GM21390 (cell line): ENCODE measurements around the gene PCDHA7.
"Not testable (repeated sequence)": the region's sequence is repeated elsewhere in the genome, so short reads cannot be mapped to it uniquely, and the experiment has no call there.

Experiments
- ATAC-seq: cut with Tn5 transposase; IDR thresholded peaks from one replicate; pipeline ENCODE4 v1.9.1; 2021; ENCODE audit not compliant: unreplicated experiment

The PCDHA7 gene, protein sequence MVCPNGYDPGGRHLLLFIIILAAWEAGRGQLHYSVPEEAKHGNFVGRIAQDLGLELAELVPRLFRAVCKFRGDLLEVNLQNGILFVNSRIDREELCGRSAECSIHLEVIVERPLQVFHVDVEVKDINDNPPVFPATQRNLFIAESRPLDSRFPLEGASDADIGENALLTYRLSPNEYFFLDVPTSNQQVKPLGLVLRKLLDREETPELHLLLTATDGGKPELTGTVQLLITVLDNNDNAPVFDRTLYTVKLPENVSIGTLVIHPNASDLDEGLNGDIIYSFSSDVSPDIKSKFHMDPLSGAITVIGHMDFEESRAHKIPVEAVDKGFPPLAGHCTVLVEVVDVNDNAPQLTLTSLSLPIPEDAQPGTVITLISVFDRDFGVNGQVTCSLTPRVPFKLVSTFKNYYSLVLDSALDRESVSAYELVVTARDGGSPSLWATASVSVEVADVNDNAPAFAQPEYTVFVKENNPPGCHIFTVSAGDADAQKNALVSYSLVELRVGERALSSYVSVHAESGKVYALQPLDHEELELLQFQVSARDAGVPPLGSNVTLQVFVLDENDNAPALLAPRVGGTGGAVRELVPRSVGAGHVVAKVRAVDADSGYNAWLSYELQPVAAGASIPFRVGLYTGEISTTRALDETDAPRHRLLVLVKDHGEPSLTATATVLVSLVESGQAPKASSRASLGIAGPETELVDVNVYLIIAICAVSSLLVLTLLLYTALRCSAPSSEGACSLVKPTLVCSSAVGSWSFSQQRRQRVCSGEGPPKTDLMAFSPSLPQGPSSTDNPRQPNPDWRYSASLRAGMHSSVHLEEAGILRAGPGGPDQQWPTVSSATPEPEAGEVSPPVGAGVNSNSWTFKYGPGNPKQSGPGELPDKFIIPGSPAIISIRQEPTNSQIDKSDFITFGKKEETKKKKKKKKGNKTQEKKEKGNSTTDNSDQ

DNA sequence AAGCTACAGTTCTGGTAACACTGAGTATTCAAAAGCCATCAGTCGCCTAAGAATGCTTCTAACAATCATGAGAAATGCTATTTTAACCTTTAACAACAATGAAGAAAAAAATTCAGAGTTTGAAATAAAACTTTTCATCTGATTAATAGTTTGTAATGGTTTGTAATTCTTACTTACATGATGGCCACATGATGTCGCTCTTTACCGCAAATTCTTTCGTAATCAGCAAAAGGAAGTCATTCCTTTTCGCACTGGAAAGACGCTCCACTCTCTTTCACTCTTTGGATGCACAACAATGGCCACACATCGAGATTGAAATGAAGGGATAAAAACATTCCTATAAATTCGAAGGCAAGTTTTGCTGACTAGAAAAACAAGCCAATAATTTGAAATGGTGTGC lies at the start of gene PCDHA7:
Gene PCDHA7 (plus strand): TSS at position 277 of the 400 bp plus-strand sequence. CDS start 115 bp downstream, at position 392.
- ATAC-seq, result no peak

DNA sequence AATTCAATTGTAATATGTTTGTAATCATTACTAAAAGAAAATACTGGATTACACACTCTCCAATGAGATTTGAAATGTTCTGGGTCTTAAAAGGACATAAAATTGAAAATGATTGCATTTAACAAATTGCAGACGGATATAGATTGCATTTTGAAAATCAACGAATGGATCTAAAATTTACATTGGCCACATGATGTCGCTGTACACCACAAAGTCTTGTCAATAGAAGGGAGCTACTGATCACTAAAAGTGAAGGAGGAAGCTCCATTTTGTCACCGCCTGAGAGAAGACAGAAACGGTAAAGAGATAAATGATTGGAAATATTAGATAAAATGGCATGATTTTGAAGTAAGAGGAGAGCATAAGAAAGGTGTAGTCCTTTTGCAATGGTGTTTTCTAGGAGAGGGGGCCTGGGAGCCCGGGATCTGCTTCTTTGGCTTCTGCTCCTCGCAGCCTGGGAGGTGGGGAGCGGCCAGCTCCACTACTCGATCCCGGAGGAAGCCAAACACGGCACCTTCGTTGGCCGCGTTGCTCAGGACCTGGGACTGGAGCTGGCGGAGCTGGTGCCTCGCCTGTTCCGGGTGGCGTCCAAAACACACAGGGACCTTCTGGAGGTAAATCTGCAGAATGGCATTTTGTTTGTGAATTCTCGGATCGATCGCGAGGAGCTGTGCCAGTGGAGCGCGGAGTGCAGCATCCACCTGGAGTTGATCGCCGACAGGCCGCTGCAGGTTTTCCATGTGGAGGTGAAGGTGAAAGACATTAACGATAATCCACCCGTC lies 48.0 kb upstream of the PCDHA7 start, which contains the start of gene PCDHA1:
Gene PCDHA1 (plus strand): TSS at position 236 of the 782 bp plus-strand sequence.
- no peak for ATAC-seq

- ATAC-seq, result not testable (repeated sequence)
Measured at GRCh38 chr5:140787422-140787821, 46.6 kb upstream of the PCDHA7 start.

DNA sequence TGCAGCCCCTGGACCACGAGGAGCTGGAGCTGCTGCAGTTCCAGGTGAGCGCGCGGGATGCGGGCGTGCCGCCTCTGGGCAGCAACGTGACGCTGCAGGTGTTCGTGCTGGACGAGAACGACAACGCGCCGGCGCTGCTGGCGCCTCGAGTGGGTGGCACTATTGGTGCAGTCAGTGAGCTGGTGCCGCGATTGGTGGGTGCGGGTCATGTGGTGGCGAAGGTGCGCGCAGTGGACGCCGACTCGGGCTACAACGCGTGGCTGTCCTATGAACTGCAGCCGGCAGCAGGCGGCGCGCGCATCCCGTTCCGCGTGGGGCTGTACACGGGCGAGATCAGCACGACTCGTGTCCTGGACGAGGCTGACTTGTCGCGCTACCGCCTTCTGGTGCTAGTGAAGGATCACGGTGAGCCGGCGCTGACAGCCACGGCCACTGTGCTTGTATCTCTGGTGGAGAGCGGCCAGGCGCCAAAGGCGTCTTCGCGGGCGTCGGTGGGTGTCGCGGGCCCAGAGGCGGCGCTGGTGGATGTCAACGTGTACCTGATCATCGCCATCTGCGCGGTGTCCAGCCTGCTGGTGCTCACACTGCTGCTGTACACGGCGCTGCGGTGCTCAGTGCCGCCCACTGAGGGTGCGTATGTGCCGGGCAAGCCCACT lies 46.1 kb upstream of the PCDHA7 start:
- not testable (repeated sequence) for ATAC-seq

DNA sequence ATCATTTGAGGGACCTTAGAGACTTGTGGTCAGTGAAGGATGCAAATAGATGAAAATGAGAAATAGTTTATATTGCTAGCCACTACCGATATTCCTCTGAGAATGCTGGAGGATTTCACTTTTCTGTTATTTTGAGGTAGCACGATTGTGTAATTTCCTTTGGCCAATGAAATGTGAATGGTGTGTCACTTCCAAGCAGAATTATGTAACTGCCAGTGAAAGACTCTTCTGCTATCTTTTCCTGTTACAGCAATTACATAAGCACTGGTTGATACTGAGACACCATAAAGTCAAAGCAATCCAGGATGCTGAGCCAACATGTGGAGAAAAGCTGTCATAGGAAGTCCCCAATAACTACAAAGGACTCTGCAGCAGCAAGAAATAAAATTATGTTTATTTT lies 43.0 kb upstream of the PCDHA7 start:
- ATAC-seq, result no peak

DNA sequence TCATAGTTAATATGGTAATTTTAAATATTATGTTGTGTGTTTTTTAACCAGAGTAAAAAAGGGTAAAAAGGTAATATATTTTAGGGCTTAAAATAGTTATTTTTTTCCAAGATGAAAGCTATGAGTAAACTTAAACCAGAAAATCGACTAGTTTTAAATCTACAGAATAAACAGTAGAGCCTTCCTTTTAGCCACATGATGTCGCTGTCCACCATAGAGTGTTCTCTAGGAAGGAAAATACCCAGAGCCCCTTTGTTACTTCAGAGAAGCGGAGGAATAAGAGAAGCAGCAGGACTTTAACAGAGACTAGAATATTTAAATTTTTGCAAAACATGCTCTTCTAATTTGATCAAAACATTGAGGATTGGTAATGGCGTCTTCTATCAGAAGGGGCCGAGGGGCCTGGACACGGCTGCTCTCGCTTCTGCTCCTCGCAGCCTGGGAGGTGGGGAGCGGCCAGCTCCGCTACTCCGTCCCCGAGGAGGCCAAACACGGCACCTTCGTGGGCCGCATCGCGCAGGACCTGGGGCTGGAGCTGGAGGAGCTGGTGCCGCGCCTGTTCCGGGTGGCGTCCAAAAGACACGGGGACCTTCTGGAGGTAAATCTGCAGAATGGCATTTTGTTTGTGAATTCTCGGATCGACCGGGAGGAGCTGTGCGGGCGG lies 39.3 kb upstream of the PCDHA7 start, which contains the start of gene PCDHA2:
Gene PCDHA2 (plus strand): TSS at position 258 of the 664 bp plus-strand sequence.
- ATAC-seq, result no peak

DNA sequence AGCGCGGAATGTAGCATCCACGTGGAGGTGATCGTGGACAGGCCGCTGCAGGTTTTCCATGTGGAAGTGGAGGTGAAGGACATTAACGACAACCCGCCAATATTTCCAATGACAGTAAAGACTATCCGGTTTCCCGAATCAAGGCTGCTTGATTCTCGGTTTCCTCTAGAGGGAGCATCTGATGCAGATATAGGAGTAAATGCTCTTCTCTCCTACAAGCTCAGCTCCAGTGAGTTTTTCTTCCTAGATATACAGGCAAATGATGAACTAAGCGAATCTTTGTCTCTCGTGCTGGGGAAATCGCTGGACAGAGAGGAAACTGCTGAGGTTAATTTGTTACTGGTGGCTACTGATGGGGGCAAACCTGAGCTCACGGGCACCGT lies 38.8 kb upstream of the PCDHA7 start:
- no peak for ATAC-seq

DNA sequence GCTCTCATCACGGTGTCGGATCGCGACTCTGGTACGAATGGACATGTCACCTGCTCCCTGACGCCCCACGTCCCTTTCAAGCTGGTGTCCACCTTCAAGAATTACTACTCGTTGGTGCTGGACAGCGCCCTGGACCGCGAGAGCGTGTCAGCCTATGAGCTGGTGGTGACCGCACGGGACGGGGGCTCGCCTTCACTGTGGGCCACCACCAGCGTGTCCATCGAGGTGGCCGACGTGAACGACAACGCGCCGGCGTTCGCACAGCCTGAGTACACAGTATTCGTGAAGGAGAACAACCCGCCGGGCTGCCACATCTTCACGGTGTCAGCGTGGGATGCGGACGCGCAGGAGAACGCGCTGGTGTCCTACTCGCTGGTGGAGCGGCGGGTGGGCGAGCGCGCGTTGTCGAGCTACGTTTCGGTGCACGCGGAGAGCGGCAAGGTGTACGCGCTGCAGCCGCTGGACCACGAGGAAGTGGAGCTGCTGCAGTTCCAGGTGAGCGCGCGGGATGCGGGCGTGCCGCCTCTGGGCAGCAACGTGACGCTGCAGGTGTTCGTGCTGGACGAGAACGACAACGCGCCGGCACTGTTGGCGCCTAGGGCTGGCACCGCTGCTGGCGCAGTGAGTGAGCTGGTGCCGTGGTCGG lies 37.9 kb upstream of the PCDHA7 start:
- ATAC-seq, result not testable (repeated sequence)

- ATAC-seq, result no peak
Measured at GRCh38 chr5:140796718-140797095, 37.4 kb upstream of the PCDHA7 start.

DNA sequence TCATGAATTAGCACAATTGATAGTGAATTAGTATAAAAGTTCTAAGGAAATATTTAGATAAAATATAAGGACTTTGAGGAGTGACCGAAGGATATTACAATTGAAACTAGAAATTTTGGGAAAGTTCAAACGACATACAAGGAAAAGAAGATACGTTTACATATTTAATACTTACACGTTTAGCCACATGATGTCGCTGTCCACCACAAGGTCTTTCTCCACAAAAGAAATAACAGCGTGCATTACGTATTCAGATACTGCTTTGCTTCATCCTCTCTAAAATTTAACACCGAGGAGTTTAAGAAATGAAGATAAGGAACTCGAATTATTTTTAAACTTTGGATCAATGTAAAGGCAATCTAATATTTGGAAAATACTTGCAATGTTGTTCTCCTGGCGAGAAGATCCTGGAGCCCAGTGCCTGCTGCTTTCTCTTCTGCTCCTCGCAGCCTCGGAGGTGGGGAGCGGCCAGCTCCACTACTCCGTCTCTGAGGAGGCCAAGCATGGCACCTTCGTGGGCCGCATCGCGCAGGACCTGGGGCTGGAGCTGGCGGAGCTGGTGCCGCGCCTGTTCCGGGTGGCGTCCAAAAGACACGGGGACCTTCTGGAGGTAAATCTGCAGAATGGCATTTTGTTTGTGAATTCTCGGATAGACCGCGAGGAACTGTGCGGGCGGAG lies 33.1 kb upstream of the PCDHA7 start, which contains the start of gene PCDHA3:
Gene PCDHA3 (plus strand): TSS at position 242 of the 678 bp plus-strand sequence.
- no peak for ATAC-seq

DNA sequence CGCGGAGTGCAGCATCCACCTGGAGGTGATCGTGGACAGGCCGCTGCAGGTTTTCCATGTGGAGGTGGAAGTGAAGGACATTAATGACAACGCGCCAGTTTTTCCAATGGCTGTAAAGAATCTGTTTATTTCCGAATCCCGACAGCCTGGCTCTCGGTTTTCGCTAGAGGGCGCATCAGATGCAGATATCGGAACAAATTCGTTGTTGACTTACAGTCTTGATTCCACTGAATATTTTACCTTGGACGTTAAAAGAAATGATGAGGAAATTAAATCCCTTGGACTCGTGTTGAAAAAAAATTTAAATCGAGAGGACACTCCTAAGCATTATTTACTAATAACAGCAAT lies 32.6 kb upstream of the PCDHA7 start:
- ATAC-seq, result no peak

- ATAC-seq, result not testable (repeated sequence)
Measured at GRCh38 chr5:140802381-140802780, 31.7 kb upstream of the PCDHA7 start.

- no peak for ATAC-seq
Measured at GRCh38 chr5:140802781-140803271, 31.2 kb upstream of the PCDHA7 start.

- no peak for ATAC-seq
Measured at GRCh38 chr5:140806834-140807775, 27.0 kb upstream of the PCDHA7 start, which contains the start of gene PCDHA4. TSS of gene PCDHA4 (plus strand) at chr5:140807068.

DNA sequence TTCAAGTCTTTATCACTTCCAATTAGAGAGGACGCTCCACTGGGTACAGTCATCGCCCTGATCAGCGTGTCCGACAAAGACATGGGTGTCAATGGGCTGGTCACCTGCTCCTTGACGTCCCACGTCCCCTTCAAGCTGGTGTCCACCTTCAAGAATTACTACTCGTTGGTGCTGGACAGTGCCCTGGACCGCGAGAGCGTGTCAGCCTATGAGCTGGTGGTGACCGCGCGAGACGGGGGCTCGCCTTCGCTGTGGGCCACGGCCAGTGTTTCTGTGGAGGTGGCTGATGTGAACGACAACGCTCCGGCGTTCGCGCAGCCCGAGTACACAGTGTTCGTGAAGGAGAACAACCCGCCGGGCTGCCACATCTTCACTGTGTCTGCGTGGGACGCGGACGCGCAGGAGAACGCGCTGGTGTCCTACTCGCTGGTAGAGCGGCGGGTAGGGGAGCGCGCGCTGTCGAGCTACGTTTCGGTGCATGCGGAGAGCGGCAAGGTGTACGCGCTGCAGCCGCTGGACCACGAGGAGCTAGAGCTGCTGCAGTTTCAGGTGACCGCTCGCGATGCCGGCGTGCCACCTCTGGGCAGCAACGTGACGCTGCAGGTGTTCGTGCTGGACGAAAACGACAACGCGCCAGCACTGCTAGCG lies 25.7 kb upstream of the PCDHA7 start:
- not testable (repeated sequence) for ATAC-seq

- ATAC-seq, result no peak
Measured at GRCh38 chr5:140808889-140809291, 25.2 kb upstream of the PCDHA7 start.
